NB4 (cell line): Measurements from ENCODE around the gene MPHOSPH9.

ENCODE experiments used
- POLR2A ChIP-seq: IDR thresholded peaks from 2 replicates; pipeline ENCODE4 v1.6.1; 2011; ENCODE audit warnings: mild to moderate bottlenecking; ENCODE audit not compliant: insufficient read length; ENCODE audit errors: extremely low read depth
- TF ChIP-seq, protein P1 (sequence below): IDR thresholded peaks from one replicate; pipeline ENCODE4 v1.5.1; 2012; ENCODE audit warnings: low read depth, low read length
- TF ChIP-seq, protein P2 (sequence below): IDR thresholded peaks from 2 replicates; pipeline ENCODE4 v1.6.1; 2011; ENCODE audit warnings: low read depth, low read length

DNA sequence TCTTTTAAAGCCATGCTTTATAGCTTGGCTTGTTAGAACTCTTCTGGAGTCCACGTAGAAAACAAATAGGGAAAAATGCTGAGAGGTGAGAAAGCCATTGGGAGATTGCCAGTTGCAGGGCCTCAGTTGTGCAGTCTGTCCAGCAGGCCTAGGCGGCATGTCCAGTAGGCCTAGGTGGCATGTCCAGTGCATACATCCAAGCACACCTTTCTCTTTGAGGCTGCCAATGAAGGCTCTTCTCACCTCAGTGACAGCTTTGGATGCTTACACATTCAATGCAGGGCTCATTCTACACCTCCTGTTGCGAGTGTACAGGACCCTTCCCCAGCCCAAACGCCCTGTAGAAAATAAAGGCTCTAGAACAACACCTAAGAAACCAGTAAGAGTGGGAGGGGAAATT is 25.7 kb upstream of the MPHOSPH9 start:
- TF ChIP-seq, protein P1, sequence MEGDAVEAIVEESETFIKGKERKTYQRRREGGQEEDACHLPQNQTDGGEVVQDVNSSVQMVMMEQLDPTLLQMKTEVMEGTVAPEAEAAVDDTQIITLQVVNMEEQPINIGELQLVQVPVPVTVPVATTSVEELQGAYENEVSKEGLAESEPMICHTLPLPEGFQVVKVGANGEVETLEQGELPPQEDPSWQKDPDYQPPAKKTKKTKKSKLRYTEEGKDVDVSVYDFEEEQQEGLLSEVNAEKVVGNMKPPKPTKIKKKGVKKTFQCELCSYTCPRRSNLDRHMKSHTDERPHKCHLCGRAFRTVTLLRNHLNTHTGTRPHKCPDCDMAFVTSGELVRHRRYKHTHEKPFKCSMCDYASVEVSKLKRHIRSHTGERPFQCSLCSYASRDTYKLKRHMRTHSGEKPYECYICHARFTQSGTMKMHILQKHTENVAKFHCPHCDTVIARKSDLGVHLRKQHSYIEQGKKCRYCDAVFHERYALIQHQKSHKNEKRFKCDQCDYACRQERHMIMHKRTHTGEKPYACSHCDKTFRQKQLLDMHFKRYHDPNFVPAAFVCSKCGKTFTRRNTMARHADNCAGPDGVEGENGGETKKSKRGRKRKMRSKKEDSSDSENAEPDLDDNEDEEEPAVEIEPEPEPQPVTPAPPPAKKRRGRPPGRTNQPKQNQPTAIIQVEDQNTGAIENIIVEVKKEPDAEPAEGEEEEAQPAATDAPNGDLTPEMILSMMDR: no peak
- TF ChIP-seq, protein P2, sequence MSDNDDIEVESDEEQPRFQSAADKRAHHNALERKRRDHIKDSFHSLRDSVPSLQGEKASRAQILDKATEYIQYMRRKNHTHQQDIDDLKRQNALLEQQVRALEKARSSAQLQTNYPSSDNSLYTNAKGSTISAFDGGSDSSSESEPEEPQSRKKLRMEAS: no peak
- no peak for TF ChIP-seq POLR2A
